GM18519 (cell line): ENCODE results near the gene CAPN7.

ENCODE experiments used
- ATAC-seq: cut with Tn5 transposase; IDR thresholded peaks from one replicate; pipeline ENCODE4 v1.9.1; 2021; ENCODE audit warnings: mild to moderate bottlenecking, moderate library complexity; ENCODE audit not compliant: unreplicated experiment, low FRiP score

Gene CAPN7

DNA sequence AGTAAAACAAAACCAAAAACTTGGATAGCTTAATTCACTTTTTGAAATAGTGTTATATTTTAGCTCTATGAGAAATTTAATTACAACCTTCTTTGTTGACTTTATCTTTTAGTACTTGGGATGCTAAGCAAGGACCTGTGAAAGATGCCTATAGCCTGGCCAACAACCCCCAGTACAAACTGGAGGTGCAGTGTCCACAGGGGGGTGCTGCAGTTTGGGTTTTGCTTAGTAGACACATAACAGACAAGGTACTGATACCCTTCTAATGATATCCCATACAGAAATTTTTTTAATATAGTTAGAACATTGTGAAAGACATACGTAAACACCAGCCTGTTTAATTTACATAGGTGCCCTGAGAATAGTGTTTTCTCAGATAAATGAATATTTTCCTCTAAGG is 35.3 kb downstream of the CAPN7 start:
- no peak for ATAC-seq

GRCh38 chr3:15243822-15244482 is 37.9 kb downstream of the CAPN7 start:
- no peak for ATAC-seq

DNA sequence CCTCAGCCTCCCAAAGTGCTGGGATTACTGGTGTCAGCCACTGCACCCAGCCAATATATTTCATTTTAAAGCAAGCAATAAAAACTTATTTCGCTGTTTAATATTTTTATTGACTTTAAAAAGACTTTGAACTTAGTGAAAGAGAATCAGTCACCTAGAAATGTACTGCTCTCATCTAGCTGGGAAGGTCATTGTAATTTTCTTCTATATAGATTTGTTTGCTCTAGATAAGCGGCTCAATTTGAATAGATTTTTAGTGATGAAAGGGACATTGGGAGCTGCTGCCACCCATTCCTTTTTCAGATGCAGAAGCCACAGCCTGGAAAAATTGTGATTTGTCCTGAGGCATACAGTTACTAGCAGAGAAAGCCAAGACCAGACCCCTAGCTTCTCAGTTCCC is 40.1 kb downstream of the CAPN7 start:
- no peak for ATAC-seq

DNA sequence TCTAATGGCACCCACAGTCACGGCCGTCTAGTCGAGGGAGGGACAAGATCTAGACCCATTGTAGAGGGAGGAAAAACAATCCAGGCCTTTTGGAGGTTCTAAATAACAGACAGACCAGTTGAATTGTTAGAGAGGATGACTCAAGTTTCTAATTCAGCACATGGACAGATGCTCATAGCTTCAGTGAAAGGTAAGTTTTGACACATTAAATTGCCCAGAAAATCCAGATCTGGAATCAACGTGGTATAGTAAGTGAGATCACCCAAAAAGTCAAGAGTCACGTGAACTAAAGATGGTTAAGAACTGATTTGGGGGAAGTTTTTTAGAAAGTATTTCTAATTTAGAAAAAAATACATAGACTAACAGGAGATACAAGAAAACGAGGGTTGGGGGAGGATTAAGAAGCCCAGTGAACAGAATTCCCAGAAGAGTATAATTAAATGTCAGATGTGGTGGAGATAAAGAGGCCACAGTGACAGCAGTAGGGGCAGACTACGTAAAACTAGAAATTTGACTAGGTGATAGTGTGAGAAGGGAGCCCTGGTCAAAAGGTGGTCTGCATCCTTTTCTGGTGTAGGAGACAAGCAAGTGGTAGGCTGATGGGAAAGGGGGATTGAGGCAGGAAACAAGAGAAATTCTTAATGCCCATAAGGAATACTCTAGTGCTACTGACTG is 47.1 kb downstream of the CAPN7 start:
- ATAC-seq: no peak

- no peak for ATAC-seq
Observed at GRCh38 chr3:15255215-15255614, 49.2 kb downstream of the CAPN7 start.

- ATAC-seq: no peak
Observed at GRCh38 chr3:15256861-15257341, 50.9 kb downstream of the CAPN7 start.

DNA sequence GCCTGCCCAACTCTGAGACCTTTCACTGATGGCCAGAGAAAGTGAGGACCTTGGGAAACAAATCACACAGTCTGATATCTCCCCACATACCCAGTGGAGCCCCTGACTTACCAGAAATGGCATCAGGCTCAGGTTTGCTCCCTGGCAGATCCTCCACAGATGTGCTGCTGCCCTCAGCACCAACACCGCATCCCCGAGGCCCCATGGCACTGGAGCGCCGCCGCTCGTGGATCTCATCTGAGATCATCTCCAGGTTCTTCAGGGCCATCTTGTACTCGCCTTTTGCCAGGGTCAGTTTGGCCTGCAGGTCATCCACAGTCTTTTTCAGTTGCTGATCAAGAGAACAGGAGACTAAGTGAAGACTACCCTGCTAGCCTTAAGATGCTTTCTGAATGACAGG is 52.7 kb downstream of the CAPN7 start:
- no peak for ATAC-seq

- ATAC-seq: no peak
Observed at GRCh38 chr3:15260531-15260930, 54.5 kb downstream of the CAPN7 start.

GRCh38 chr3:15261274-15261673 is 55.2 kb downstream of the CAPN7 start:
- no peak for ATAC-seq

DNA sequence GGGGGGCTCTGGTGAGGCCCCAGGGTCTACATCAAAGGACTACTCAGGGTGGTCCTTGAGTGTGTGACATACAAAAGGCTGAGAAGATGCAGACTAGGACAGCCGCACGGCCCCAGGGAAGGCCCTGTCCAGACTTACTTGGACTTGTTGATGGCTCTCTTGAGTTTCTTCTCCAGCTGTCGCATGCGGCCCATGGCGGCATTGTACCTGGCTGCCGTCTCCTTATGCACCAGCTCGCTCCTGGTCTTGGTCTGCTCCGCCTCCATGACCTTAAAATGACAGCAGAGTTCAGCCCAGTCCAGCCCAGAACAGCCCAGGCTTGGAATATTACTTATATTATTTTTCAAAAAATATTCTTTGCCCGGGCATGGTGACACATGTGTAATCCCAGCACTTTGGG is 56.0 kb downstream of the CAPN7 start:
- no peak for ATAC-seq

DNA sequence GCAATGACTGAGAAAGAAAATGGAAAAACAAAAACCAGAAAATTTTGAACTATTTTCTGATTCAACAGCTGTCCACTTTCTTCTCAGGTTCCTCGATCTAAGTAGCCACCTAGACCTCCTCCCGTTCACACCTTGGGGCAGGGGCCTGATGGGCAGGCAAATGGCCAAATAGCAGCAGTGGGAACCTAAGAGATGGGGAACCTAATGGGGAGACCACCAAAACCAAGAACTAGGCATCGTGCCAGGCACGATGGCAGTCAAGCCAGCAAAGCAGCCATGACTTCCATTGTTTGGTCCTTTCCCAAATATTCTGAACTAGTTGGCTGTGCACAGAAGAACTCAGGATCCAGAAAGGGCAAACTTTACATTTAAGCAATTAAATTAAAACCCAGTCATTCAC is 57.1 kb downstream of the CAPN7 start:
- ATAC-seq: no peak

DNA sequence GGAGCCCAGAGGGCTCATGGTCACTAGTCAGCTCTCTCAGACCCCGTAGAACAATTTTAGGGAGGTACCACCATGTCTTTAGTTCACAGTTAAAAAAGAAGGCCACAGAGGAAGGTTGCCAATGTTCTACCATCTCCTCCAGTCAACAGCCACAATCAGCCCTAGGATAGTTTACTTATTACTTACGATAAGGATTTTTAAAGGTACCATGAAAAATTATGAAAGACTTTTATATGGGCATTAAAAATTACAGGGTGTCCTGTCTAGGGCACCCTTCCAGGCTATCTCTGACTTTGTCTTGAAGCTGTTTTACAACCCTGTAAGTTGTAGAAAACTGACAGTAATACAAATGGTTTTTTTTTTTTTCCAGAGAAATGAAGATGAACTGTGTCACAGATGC is 57.9 kb downstream of the CAPN7 start:
- no peak for ATAC-seq

DNA sequence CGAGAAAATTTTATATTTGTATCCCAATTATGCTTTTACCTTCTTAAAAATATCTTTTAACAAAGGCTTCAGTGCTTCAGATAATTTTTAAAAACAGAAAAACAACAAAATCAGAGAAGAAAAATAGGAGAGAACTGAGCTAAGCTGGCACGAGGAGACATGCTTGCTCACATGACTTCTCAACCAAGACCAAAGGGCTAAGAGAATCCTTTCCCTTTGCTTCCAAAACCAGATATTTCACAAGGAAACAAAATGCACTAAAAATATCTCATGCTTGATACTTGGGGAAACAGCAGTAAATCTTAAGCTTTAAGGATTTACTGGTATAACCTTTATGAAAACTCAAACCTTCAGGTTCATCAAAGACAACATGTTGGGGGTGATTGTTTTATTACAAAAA is 58.4 kb downstream of the CAPN7 start:
- no peak for ATAC-seq

GRCh38 chr3:15265655-15266509 is 59.8 kb downstream of the CAPN7 start:
- ATAC-seq: no peak

GRCh38 chr3:15266510-15267376 is 60.7 kb downstream of the CAPN7 start:
- ATAC-seq: no peak

DNA sequence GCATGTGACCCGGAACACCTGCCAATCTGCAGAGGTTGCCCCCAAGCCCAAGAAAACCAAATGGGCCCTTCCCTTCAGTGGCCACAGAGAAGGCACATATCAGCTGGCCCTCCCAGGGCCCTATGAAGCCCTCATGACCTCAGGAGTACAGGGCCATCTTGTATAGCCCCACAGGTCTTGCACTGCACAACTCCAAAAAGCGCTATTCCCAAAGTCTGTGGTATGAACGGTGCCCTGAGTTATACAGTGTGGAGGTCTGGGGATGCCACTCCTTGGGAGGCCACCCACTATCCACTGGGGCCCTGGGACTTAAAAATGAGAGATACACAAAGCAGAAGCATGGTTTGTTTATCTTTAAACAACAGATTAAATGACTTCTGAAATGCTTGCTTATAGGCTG is 61.5 kb downstream of the CAPN7 start:
- ATAC-seq: no peak

DNA sequence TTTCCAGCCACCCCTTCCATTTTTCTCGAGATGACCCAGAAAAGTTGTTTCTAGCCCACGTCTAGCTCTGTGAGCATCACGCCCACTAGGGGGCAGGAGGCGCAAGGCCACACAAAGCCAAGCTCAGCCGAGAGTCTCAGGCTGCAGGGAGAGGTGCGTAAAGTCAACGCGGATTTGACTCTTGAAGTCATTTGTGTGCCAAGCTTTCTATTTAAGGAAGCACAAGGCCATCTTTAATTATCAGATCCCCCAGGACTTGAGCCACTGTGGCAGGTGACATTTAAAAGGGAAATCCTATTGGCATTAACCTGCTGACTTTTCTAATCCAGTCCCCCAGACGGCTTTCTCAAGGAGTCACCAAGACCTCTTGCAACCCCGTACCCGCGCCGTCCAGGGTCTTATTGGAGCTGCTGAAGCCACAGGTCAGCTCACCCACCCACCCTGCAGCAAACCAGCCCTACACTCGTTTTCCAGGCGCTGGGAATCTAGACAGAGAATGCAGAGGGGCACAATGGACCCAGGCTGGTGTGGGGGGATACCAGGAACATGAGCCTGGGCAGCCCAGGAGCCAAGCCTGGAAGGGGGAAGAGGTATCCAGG is 62.1 kb downstream of the CAPN7 start:
- ATAC-seq: no peak

DNA sequence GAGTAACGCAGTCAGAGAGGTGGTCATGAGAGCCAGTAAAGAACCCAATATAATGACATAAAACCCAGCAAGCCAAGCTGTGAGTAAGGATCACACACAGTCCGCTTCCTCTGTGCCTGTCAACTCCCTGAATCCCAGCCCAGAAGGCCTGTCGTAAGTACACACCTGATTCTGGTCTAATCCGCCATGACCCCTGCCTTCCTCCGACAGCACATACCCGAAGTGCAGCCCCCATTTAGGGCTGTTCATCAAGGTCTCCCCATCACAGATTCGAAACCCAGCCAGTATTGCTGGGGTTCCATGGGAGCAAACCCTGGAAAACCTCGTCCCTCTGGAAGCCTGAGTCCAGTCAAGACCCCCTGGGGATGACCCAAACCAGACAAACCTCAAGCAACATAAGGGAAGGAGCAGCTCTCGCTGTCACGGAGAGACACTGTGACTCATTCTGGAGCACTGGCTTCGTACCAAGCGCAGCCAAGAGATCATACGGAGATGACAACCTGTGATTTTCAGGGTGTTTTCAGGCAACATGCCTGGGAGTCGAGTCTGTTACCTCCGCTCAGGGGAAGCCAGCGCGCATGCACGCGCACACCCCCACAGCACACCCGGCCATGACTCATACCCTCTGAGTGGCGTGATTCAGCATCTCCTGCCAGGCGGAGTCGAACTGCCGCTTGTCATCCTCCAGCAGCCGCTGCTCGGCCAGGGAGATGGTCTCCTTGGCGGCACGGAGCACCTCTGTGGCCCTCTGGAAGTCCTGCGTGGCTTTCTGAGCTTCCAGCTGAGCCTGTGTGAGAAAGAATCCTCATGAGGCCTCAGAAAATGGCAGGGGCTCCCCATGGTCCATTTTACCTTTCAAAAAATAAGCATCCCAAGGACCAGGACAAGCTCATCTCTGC is 63.3 kb downstream of the CAPN7 start:
- ATAC-seq: no peak

DNA sequence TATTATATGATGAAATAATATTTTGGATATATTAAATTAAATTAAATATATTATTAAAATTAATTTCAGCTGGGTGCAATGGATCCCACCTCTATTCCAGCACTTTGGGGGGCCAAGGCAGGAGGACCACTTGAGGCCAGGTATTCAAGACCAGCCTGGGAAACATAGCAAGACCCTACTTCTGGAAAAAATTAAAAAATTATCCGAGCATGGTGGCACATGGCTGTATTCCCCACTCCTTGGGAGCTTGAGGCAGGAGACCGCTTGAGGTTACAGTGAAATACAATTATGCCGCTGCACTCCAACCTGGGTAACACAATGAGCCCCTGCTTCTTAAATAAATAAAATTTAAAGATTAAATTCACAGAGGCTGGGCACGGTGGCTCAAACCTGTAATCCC is 65.0 kb downstream of the CAPN7 start:
- no peak for ATAC-seq
